WTC11 (cell line): ENCODE data around the gene CNTNAP5. TPM values are rescaled to one million over a fixed set of nuclear protein-coding genes. Genes with fewer than 3 reads are reported as not detected.

ENCODE experiments used
- ATAC-seq: fragments of 200-7000 bp; cut with Tn5 transposase; 2 replicates; pipeline ENCODE4 v1.10.0; 2021; ENCODE audit warnings: mild to moderate bottlenecking, moderate library complexity
- CTCF ChIA-PET: fragments of 300-600 bp; sonication (Branson Sonifier 250); formaldehyde crosslinking; loops from one replicate; lab custom pipeline; 2021; ENCODE audit warnings: antibody characterized with exemption; lab: Charles Lee
- POLR2A ChIA-PET: fragments of 350-600 bp; sonication (Branson Sonifier 250); formaldehyde crosslinking; loops from one replicate; lab custom pipeline; 2021; ENCODE audit warnings: antibody characterized with exemption; lab: Charles Lee
- DNase-seq: peaks from one replicate; pipeline ENCODE4 v3.0.0; 2021; ENCODE audit warnings: low spot score
- H3K27ac Mint-ChIP-seq: 2 replicates; pipeline ENCODE4 v1.8.0; 2021; ENCODE audit warnings: mixed read lengths
- H3K27me3 Mint-ChIP-seq: 2 replicates; pipeline ENCODE4 v1.8.0; 2021; ENCODE audit warnings: low read depth, mild to moderate bottlenecking, moderate library complexity, mixed read lengths
- H3K36me3 Mint-ChIP-seq: 2 replicates; pipeline ENCODE4 v1.8.0; 2021; ENCODE audit warnings: mixed read lengths
- H3K4me1 Mint-ChIP-seq: 2 replicates; pipeline ENCODE4 v1.8.0; 2022; ENCODE audit warnings: mixed read lengths
- H3K4me3 Mint-ChIP-seq: 2 replicates; pipeline ENCODE4 v1.8.0; 2021; ENCODE audit warnings: mild to moderate bottlenecking, moderate library complexity, mixed read lengths
- H3K9me3 Mint-ChIP-seq: 2 replicates; pipeline ENCODE4 v1.8.0; 2021; ENCODE audit warnings: mixed read lengths
- ATF6 ChIP-seq: sonication (generic); formaldehyde crosslinking; IDR thresholded peaks from 2 replicates; pipeline ENCODE4 v1.8.1; 2023; ENCODE audit warnings: mild to moderate bottlenecking, missing genetic modification reagents
- ELF4 ChIP-seq: sonication (generic); formaldehyde crosslinking; IDR thresholded peaks from 2 replicates; pipeline ENCODE4 v1.8.1; 2022; ENCODE audit warnings: low read depth, mild to moderate bottlenecking, moderate library complexity, missing genetic modification reagents
- GABPB1 ChIP-seq: sonication (generic); formaldehyde crosslinking; IDR thresholded peaks from 2 replicates; pipeline ENCODE4 v1.8.1; 2023; ENCODE audit warnings: mild to moderate bottlenecking, missing genetic modification reagents
- GRHL2 ChIP-seq: fragments of 250-450 bp; sonication (Bioruptor Pico); IDR thresholded peaks from 2 replicates; pipeline ENCODE4 v1.8.0; 2022; ENCODE audit warnings: mild to moderate bottlenecking, moderate library complexity; ENCODE audit not compliant: insufficient replicate concordance, severe bottlenecking
- GTF2I ChIP-seq: fragments of 250-450 bp; sonication (Bioruptor Pico); conservative IDR thresholded peaks from 2 replicates; pipeline ENCODE4 v1.4.0; 2021; ENCODE audit warnings: mild to moderate bottlenecking
- IRF1 ChIP-seq: sonication (generic); formaldehyde crosslinking; IDR thresholded peaks from 2 replicates; pipeline ENCODE4 v1.8.0; 2023; ENCODE audit warnings: missing genetic modification reagents
- NFATC4 ChIP-seq: fragments of 250-450 bp; sonication (Bioruptor Pico); IDR thresholded peaks from 2 replicates; pipeline ENCODE4 v1.9.0; 2021; ENCODE audit warnings: mild to moderate bottlenecking
- NR1H2 ChIP-seq: sonication (generic); formaldehyde crosslinking; IDR thresholded peaks from 2 replicates; pipeline ENCODE4 v1.9.0; 2021; ENCODE audit warnings: mild to moderate bottlenecking, moderate library complexity, missing genetic modification reagents
- NR2C2 ChIP-seq: sonication (generic); formaldehyde crosslinking; IDR thresholded peaks from 2 replicates; pipeline ENCODE4 v1.8.0; 2022; ENCODE audit warnings: mild to moderate bottlenecking, missing genetic modification reagents
- OVOL2 ChIP-seq: fragments of 250-450 bp; sonication (Bioruptor Pico); IDR thresholded peaks from 2 replicates; pipeline ENCODE4 v1.9.0; 2021; ENCODE audit warnings: mild to moderate bottlenecking, borderline replicate concordance
- RORB ChIP-seq: fragments of 250-450 bp; sonication (Bioruptor Pico); IDR thresholded peaks from 2 replicates; pipeline ENCODE4 v1.9.0; 2021; ENCODE audit warnings: mild to moderate bottlenecking
- SOX15 ChIP-seq: fragments of 250-450 bp; sonication (Bioruptor Pico); IDR thresholded peaks from 2 replicates; pipeline ENCODE4 v1.9.0; 2021; ENCODE audit warnings: mild to moderate bottlenecking
- TEAD1 ChIP-seq: sonication (generic); formaldehyde crosslinking; IDR thresholded peaks from 2 replicates; pipeline ENCODE4 v1.8.0; 2022; ENCODE audit warnings: mild to moderate bottlenecking, missing genetic modification reagents
- ZMAT4 ChIP-seq: fragments of 250-450 bp; sonication (Bioruptor Pico); IDR thresholded peaks from 2 replicates; pipeline ENCODE4 v1.9.0; 2021; ENCODE audit warnings: mild to moderate bottlenecking
- ZNF121 ChIP-seq: sonication (generic); formaldehyde crosslinking; IDR thresholded peaks from 2 replicates; pipeline ENCODE4 v1.8.0; 2023; ENCODE audit warnings: missing genetic modification reagents
- ZNF138 ChIP-seq: sonication (generic); formaldehyde crosslinking; conservative IDR thresholded peaks from 2 replicates; pipeline ENCODE4 v1.8.1; 2022; ENCODE audit warnings: mild to moderate bottlenecking, moderate library complexity, missing genetic modification reagents
- ZNF416 ChIP-seq: fragments of 250-450 bp; sonication (Bioruptor Pico); IDR thresholded peaks from 2 replicates; pipeline ENCODE4 v1.9.0; 2021; ENCODE audit warnings: mild to moderate bottlenecking, inconsistent platforms
- ZNF512 ChIP-seq: sonication (generic); formaldehyde crosslinking; IDR thresholded peaks from 2 replicates; pipeline ENCODE4 v1.8.1; 2022; ENCODE audit warnings: missing genetic modification reagents, borderline replicate concordance
- ZNF532 ChIP-seq: fragments of 250-450 bp; sonication (Bioruptor Pico); IDR thresholded peaks from 2 replicates; pipeline ENCODE4 v1.9.0; 2021; ENCODE audit warnings: mild to moderate bottlenecking, borderline replicate concordance
- total RNA-seq: library from RNA; stranded (reverse); gene quantifications from 3 replicates; pipeline ENCODE4 v1.2.3, GENCODE V29; 2021
- TF ChIP-seq, protein P1 (sequence below): fragments of 250-450 bp; sonication (Bioruptor Pico); conservative IDR thresholded peaks from 2 replicates; pipeline ENCODE4 v1.9.0; 2021; ENCODE audit warnings: mild to moderate bottlenecking
- TF ChIP-seq, protein P2 (sequence below): sonication (generic); formaldehyde crosslinking; IDR thresholded peaks from 2 replicates; pipeline ENCODE4 v1.8.1; 2023; ENCODE audit warnings: mild to moderate bottlenecking, missing genetic modification reagents, borderline replicate concordance

The CNTNAP5 gene
- total RNA-seq, 1 experiment from 2014 or later = 0.22 TPM

DNA sequence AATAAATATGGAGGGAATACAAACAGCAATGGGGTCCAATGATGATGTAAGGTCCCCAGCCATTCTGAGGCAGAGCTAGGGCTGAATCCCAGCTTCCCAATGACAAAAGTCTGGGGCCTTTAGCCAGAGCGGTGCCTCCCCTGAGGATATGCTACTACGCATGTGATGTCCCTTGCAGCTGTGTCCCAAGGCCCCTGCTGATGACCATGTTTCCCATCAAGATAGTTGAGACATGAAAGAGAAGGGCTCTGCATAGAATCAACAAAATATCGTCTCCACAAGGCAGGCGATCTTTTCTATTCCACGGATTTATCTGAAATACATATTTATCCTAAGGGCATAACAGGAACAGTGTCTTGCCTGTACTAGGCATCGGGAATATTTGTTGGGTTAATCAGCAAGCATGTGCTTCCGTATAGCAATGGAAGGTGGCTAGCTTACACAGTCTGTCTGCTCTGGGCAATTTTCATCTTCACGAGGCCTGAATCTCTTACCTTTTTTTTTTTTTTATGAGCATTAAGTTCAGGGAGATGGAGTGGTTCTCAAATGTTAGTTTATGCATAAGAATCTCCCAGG lies 284.6 kb downstream of the CNTNAP5 start (continued):
- TF ChIP-seq, protein P1, sequence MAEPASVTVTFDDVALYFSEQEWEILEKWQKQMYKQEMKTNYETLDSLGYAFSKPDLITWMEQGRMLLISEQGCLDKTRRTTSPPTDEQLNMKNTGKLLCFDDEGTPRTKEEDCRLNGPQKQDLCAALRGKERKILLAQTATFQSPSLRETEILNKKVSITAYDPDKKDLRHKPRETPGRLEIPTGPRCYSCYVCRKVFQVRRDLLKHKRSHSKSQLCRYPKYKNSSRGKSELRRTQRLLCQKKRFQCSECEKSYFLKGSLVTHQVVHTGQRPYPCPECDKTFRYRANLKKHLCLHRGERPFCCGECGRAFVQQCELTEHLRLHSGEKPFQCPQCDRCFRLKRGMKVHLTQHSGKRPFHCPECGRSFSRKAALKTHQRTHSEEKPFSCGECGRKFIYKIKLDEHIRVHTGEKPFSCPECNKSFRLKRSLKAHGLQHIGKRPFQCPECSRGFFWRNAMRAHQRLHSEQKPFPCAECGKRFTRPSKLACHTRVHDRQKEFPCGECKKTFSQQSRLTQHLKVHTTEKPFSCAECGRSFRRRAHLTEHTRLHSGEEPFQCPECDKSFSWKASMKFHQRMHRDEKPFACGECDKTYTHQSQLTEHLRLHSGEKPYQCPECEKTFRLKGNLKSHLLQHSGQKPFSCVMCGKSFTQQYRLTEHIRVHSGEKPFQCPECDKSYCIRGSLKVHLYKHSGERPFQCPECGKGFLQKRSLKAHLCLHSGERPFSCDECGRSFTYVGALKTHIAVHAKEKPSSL (CRISPR knock-in tag) = no peak
- TF ChIP-seq ZNF121 (CRISPR knock-in tag) (no peak), IRF1 (CRISPR knock-in tag) (no peak), GRHL2 (CRISPR knock-in tag) (no peak)

GRCh38 chr2:124310671-124311070 lies 285.6 kb downstream of the CNTNAP5 start:
- Mint-ChIP-seq H3K4me3 (no peak overlapping the region), H3K4me1 (peaks cover 1% of the 10 kb centered on the region), H3K9me3 (0 out of 2 replicates have a peak, but pooled peaks cover 3% of the 10 kb centered on the region), H3K36me3 (no peaks in the 10 kb centered on the region), H3K27me3 (no peaks in the 10 kb centered on the region), H3K27ac (no peak overlapping the region)
- ChIA-PET POLR2A (no interaction called here), CTCF (no interaction called here)
- no peak for DNase-seq
- no peak for ATAC-seq
- no peak for TF ChIP-seq ZMAT4 (CRISPR knock-in tag)
- no peak for TF ChIP-seq ZNF532
- no peak for TF ChIP-seq NFATC4 (CRISPR knock-in tag)
- TF ChIP-seq ATF6 (CRISPR knock-in tag) = no peak
- no peak for TF ChIP-seq RORB (CRISPR knock-in tag)
- no peak for TF ChIP-seq GTF2I (CRISPR knock-in tag)
- TF ChIP-seq TEAD1 (CRISPR knock-in tag) = no peak
- no peak for TF ChIP-seq SOX15 (CRISPR knock-in tag)
- TF ChIP-seq GABPB1 (CRISPR knock-in tag) = no peak
- TF ChIP-seq ZNF416 (CRISPR knock-in tag) = no peak
- TF ChIP-seq ELF4 (CRISPR knock-in tag) = no peak
- no peak for TF ChIP-seq NR2C2 (CRISPR knock-in tag)
- TF ChIP-seq, protein P2, sequence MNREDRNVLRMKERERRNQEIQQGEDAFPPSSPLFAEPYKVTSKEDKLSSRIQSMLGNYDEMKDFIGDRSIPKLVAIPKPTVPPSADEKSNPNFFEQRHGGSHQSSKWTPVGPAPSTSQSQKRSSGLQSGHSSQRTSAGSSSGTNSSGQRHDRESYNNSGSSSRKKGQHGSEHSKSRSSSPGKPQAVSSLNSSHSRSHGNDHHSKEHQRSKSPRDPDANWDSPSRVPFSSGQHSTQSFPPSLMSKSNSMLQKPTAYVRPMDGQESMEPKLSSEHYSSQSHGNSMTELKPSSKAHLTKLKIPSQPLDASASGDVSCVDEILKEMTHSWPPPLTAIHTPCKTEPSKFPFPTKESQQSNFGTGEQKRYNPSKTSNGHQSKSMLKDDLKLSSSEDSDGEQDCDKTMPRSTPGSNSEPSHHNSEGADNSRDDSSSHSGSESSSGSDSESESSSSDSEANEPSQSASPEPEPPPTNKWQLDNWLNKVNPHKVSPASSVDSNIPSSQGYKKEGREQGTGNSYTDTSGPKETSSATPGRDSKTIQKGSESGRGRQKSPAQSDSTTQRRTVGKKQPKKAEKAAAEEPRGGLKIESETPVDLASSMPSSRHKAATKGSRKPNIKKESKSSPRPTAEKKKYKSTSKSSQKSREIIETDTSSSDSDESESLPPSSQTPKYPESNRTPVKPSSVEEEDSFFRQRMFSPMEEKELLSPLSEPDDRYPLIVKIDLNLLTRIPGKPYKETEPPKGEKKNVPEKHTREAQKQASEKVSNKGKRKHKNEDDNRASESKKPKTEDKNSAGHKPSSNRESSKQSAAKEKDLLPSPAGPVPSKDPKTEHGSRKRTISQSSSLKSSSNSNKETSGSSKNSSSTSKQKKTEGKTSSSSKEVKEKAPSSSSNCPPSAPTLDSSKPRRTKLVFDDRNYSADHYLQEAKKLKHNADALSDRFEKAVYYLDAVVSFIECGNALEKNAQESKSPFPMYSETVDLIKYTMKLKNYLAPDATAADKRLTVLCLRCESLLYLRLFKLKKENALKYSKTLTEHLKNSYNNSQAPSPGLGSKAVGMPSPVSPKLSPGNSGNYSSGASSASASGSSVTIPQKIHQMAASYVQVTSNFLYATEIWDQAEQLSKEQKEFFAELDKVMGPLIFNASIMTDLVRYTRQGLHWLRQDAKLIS (CRISPR knock-in tag) = no peak
- no peak for TF ChIP-seq OVOL2
- TF ChIP-seq IRF1 (CRISPR knock-in tag) = no peak
- no peak for TF ChIP-seq ZNF512 (CRISPR knock-in tag)
- TF ChIP-seq ZNF138 (CRISPR knock-in tag) = no peak
- TF ChIP-seq NR1H2 (CRISPR knock-in tag) = no peak
